SK-N-SH (cell line): ENCODE data around the gene KLHDC8B. TPM values are rescaled to one million over a fixed set of nuclear protein-coding genes. Genes with fewer than 3 reads are reported as not detected.

Experiments
- CTCF ChIA-PET: fragments of 300-600, 350-600 bp; formaldehyde crosslinking; extraction: SDS; loops from one replicate; lab custom pipeline; 2021; lab: Yijun Ruan, JAX
- POLR2A ChIA-PET: fragments of 350-600 bp; sonication (Branson Sonifier 250); formaldehyde crosslinking; extraction: SDS; loops from one replicate; lab custom pipeline; 2020; ENCODE audit warnings: antibody characterized with exemption, inconsistent platforms; lab: Yijun Ruan, JAX
- DNase-seq: peaks from one replicate; pipeline ENCODE4 v3.0.0; 2012
- H2AFZ ChIP-seq: fragments of 200-600 bp; sonication (generic); 2 replicates; pipeline ENCODE4 v1.8.1; 2016; ENCODE audit warnings: antibody characterized with exemption, mild to moderate bottlenecking, low read depth
- H3F3A ChIP-seq: fragments of 200-600 bp; sonication (generic); replicated peaks from 2 replicates; pipeline ENCODE3; 2016; ENCODE audit warnings: antibody characterized with exemption, mild to moderate bottlenecking; ENCODE audit not compliant: insufficient read depth
- H3K27ac ChIP-seq, 2 experiments: fragments of 200-500 bp in 1 of 2; fragments of 200-600 bp in 1 of 2; sonication (Bioruptor generic) in 1 of 2; sonication (generic), shearing (Covaris generic) in 1 of 2; 2 replicates each; pipeline versions ENCODE4 v1.5.1 to v1.6.1; 2014 to 2016; ENCODE audit warnings: low read depth in 2 of 2, inconsistent platforms in 1 of 2, low read length in 1 of 2, mild to moderate bottlenecking in 1 of 2, mixed read lengths in 1 of 2
- H3K27me3 ChIP-seq: fragments of 200-600 bp; sonication (generic), shearing (Covaris generic); 2 replicates; pipeline ENCODE4 v1.6.1; 2016; ENCODE audit warnings: mixed run types; ENCODE audit not compliant: insufficient read depth
- H3K36me3 ChIP-seq, 2 experiments: fragments of 200-500 bp in 1 of 2; fragments of 200-600 bp in 1 of 2; sonication (Bioruptor generic) in 1 of 2; sonication (generic) in 1 of 2; replicated peaks in 1 of 2; 2 replicates each; pipeline versions ENCODE3 to v1.5.1; 2014 to 2016; ENCODE audit warnings: low read length in 1 of 2, mild to moderate bottlenecking in 1 of 2; ENCODE audit not compliant: insufficient read depth in 2 of 2, control insufficient read depth in 1 of 2
- H3K4me1 ChIP-seq, 2 experiments: fragments of 200-500 bp in 1 of 2; fragments of 200-600 bp in 1 of 2; sonication (Bioruptor generic) in 1 of 2; sonication (generic), shearing (Covaris generic) in 1 of 2; 2 replicates each; pipeline versions ENCODE4 v1.5.1 to v1.6.1; 2014 to 2016; ENCODE audit warnings: low read depth in 1 of 2, low read length in 1 of 2, mixed run types in 1 of 2; ENCODE audit not compliant: insufficient read depth in 2 of 2, control insufficient read depth in 1 of 2
- H3K4me2 ChIP-seq: fragments of 200-600 bp; sonication (generic), shearing (Covaris generic); 2 replicates; pipeline ENCODE4 v1.6.1; 2017; ENCODE audit warnings: mixed run types
- H3K4me3 ChIP-seq, 2 experiments: fragments of 200-500 bp in 1 of 2; fragments of 200-600 bp in 1 of 2; sonication (Bioruptor generic) in 1 of 2; sonication (generic), shearing (Covaris generic) in 1 of 2; 2 replicates each; pipeline versions ENCODE4 v1.5.1 to v1.8.1; 2014 to 2016; ENCODE audit warnings: low read depth in 2 of 2, inconsistent platforms in 1 of 2, low read length in 1 of 2, mild to moderate bottlenecking in 1 of 2, mixed read lengths in 1 of 2, moderate library complexity in 1 of 2
- H3K79me2 ChIP-seq: fragments of 200-600 bp; sonication (generic); 2 replicates; pipeline ENCODE4 v1.8.1; 2017; ENCODE audit warnings: mild to moderate bottlenecking; ENCODE audit not compliant: insufficient read depth
- H3K9ac ChIP-seq: fragments of 200-600 bp; sonication (generic); 2 replicates; pipeline ENCODE4 v1.6.1; 2017; ENCODE audit warnings: mixed run types
- H3K9me2 ChIP-seq: fragments of 200-600 bp; sonication (generic); 2 replicates; pipeline ENCODE4 v1.6.1; 2017; ENCODE audit warnings: mixed run types
- H3K9me3 ChIP-seq: fragments of 200-600 bp; sonication (generic); 2 replicates; pipeline ENCODE4 v1.6.1; 2017; ENCODE audit warnings: mixed run types, mild to moderate bottlenecking, moderate library complexity
- H4K20me1 ChIP-seq: fragments of 200-600 bp; sonication (generic); 2 replicates; pipeline ENCODE4 v1.6.1; 2017; ENCODE audit warnings: mild to moderate bottlenecking, mixed run types; ENCODE audit not compliant: insufficient read depth
- CHD2 ChIP-seq: fragments of 150-350 bp; IDR thresholded peaks from 2 replicates; pipeline ENCODE4 v1.6.1; 2018; ENCODE audit warnings: low read length; ENCODE audit not compliant: partially characterized antibody
- CTCF ChIP-seq: fragments of 200-600 bp; sonication (generic); IDR thresholded peaks from 2 replicates; pipeline ENCODE4 v1.6.1; 2017; ENCODE audit warnings: antibody characterized with exemption, mild to moderate bottlenecking, moderate library complexity
- EZH2phosphoT487 ChIP-seq: fragments of 200-600 bp; sonication (generic); IDR thresholded peaks from 2 replicates; pipeline ENCODE4 v1.6.1; 2017; ENCODE audit warnings: low read depth, mixed run types, mild to moderate bottlenecking, antibody characterized with exemption, moderate library complexity, borderline replicate concordance
- FOXM1 ChIP-seq: IDR thresholded peaks from 2 replicates; pipeline ENCODE4 v1.4.0; 2012; ENCODE audit warnings: low read depth, mild to moderate bottlenecking
- GATA2 ChIP-seq: sonication (generic); formaldehyde crosslinking; IDR thresholded peaks from 2 replicates; pipeline ENCODE4 v1.5.0; 2020; ENCODE audit warnings: mild to moderate bottlenecking, missing genetic modification reagents
- JUND ChIP-seq: IDR thresholded peaks from 2 replicates; pipeline ENCODE4 v1.4.0; 2012
- MEF2A ChIP-seq: IDR thresholded peaks from 2 replicates; pipeline ENCODE4 v1.4.0; 2012; ENCODE audit warnings: low read depth, borderline replicate concordance
- MXI1 ChIP-seq: IDR thresholded peaks from 2 replicates; pipeline ENCODE4 v1.6.1; 2012; ENCODE audit warnings: mild to moderate bottlenecking, low read depth, low read length, improper control_type of control experiment
- NFIC ChIP-seq: IDR thresholded peaks from 2 replicates; pipeline ENCODE4 v1.4.0; 2012; ENCODE audit warnings: borderline replicate concordance
- POLR2AphosphoS5 ChIP-seq: IDR thresholded peaks from 2 replicates; pipeline ENCODE4 v1.6.1; 2012; ENCODE audit warnings: low read depth, low read length
- REST ChIP-seq: IDR thresholded peaks from 2 replicates; pipeline ENCODE4 v1.6.1; 2012; ENCODE audit warnings: mild to moderate bottlenecking, low read depth, low read length, moderate library complexity
- RXRA ChIP-seq: IDR thresholded peaks from 2 replicates; pipeline ENCODE4 v1.4.0; 2012; ENCODE audit warnings: low read depth, mild to moderate bottlenecking, borderline replicate concordance
- SMC3 ChIP-seq: IDR thresholded peaks from 2 replicates; pipeline ENCODE4 v1.6.1; 2012; ENCODE audit warnings: low read depth, low read length, improper control_type of control experiment
- TAF1 ChIP-seq: IDR thresholded peaks from 2 replicates; pipeline ENCODE4 v1.6.1; 2012; ENCODE audit warnings: low read depth, mild to moderate bottlenecking, low read length, moderate library complexity, borderline replicate concordance
- TEAD4 ChIP-seq: IDR thresholded peaks from 2 replicates; pipeline ENCODE4 v1.4.0; 2012; ENCODE audit warnings: mild to moderate bottlenecking, borderline replicate concordance; ENCODE audit not compliant: insufficient read depth
- WGBS: methylation state at CpG from one replicate; pipeline ENCODE4 v1.1.6; 2017; ENCODE audit warnings: low lambda C conversion rate; 5-methylcytosine and 5-hydroxymethylcytosine counted together
- polyA plus RNA-seq, 3 experiments: library from polyadenylated mRNA; depleted of rRNA; stranded (reverse); fragments of >200 nt; gene quantifications; 2 replicates each; pipeline ENCODE4 v1.2.3, GENCODE V29; 2012
- TF ChIP-seq, protein P1 (sequence below): IDR thresholded peaks from 2 replicates; pipeline ENCODE4 v1.4.0; 2012; ENCODE audit warnings: low read depth, borderline replicate concordance
- TF ChIP-seq, protein P2 (sequence below): IDR thresholded peaks from 2 replicates; pipeline ENCODE4 v1.4.0; 2012; ENCODE audit warnings: low read depth
- TF ChIP-seq, protein P3 (sequence below): fragments of 150-350 bp; IDR thresholded peaks from 2 replicates; pipeline ENCODE4 v1.6.1; 2017; ENCODE audit warnings: antibody characterized with exemption, low read length, low read depth, borderline replicate concordance

The KLHDC8B gene
- polyA plus RNA-seq, 1 of the 3 experiments (the other 2 are of a cell fraction): 35.3 TPM

GRCh38 chr3:49122886-49123545 is 48.4 kb upstream of the KLHDC8B start (continued):
- TF ChIP-seq, protein P1, sequence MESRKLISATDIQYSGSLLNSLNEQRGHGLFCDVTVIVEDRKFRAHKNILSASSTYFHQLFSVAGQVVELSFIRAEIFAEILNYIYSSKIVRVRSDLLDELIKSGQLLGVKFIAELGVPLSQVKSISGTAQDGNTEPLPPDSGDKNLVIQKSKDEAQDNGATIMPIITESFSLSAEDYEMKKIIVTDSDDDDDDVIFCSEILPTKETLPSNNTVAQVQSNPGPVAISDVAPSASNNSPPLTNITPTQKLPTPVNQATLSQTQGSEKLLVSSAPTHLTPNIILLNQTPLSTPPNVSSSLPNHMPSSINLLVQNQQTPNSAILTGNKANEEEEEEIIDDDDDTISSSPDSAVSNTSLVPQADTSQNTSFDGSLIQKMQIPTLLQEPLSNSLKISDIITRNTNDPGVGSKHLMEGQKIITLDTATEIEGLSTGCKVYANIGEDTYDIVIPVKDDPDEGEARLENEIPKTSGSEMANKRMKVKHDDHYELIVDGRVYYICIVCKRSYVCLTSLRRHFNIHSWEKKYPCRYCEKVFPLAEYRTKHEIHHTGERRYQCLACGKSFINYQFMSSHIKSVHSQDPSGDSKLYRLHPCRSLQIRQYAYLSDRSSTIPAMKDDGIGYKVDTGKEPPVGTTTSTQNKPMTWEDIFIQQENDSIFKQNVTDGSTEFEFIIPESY: no peak
- TF ChIP-seq MEF2A: no peak

- TF ChIP-seq CHD2: no peak
- TF ChIP-seq, protein P2, sequence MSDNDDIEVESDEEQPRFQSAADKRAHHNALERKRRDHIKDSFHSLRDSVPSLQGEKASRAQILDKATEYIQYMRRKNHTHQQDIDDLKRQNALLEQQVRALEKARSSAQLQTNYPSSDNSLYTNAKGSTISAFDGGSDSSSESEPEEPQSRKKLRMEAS: no peak
- no peak for TF ChIP-seq JUND
- no peak for TF ChIP-seq NFIC
- TF ChIP-seq, protein P3, sequence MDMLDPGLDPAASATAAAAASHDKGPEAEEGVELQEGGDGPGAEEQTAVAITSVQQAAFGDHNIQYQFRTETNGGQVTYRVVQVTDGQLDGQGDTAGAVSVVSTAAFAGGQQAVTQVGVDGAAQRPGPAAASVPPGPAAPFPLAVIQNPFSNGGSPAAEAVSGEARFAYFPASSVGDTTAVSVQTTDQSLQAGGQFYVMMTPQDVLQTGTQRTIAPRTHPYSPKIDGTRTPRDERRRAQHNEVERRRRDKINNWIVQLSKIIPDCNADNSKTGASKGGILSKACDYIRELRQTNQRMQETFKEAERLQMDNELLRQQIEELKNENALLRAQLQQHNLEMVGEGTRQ: no peak
- TF ChIP-seq, protein P1: no peak
- TF ChIP-seq TEAD4: no peak
- TF ChIP-seq MXI1: no peak
- no peak for TF ChIP-seq POLR2AphosphoS5
- TF ChIP-seq EZH2phosphoT487: no peak
- TF ChIP-seq CTCF: no peak
- TF ChIP-seq RXRA: no peak
- no peak for TF ChIP-seq GATA2 (CRISPR knock-in tag)
- TF ChIP-seq TAF1: no peak
- TF ChIP-seq FOXM1: no peak
- TF ChIP-seq REST: no peak
- no peak for TF ChIP-seq MEF2A
- no peak for TF ChIP-seq SMC3
- H2AFZ ChIP-seq: no peak overlapping the region
- H4K20me1 ChIP-seq: no peaks in the 10 kb centered on the region
- no peaks in the 10 kb centered on the region for H3K27me3 ChIP-seq
- ChIA-PET CTCF (no interaction called here), POLR2A (no interaction called here)
- H3K79me2 ChIP-seq: peaks cover 18% of the 10 kb centered on the region
- WGBS: 94% methylated on average over 10 of the region's 17 CpGs
- no peak overlapping the region for H3K4me2 ChIP-seq
- H3K4me1 ChIP-seq: peaks cover 7 to 19% of the 10 kb centered on the region in 2 experiments; a peak in 2 of 4 replicates
- H3K9me2 ChIP-seq: no peaks in the 10 kb centered on the region
- DNase-seq: no peak
- H3K36me3 ChIP-seq: peaks cover 22 to 61% of the 10 kb centered on the region in 2 experiments
- no peak overlapping the region for H3K4me3 ChIP-seq
- peaks cover 36% of the 10 kb centered on the region for H3F3A ChIP-seq
- H3K9ac ChIP-seq: no peak overlapping the region
- no peaks in the 10 kb centered on the region for H3K9me3 ChIP-seq
- no peak overlapping the region for H3K27ac ChIP-seq
These were observed 47.7 kb upstream of the KLHDC8B start for GRCh38 chr3:49123687-49124086.
